Sciatic nerve (tissue), 2 donors: ENCODE data around the gene AGTRAP. TPM values are rescaled to one million over a fixed set of nuclear protein-coding genes. Genes with fewer than 3 reads are reported as not detected.

Source experiments
- ATAC-seq: fragments of 200-7000 bp; cut with Tn5 transposase; one replicate; pipeline ENCODE4 v1.9.1; 2020; ENCODE audit warnings: mild to moderate bottlenecking, moderate library complexity
- DNase-seq: peaks from one replicate; pipeline ENCODE4 v3.0.0-alpha.2; 2020; ENCODE audit warnings: low spot score
- intact Hi-C: fragments of 100-400 bp; cut with DNase I; formaldehyde crosslinking; loops from one replicate; pipeline ENCODE4 v1.14.2; 2022
- total RNA-seq: library from RNA; stranded (reverse); fragmentation: NEBNext Ultra II Directional; extraction: Animal tissue kit (Norgen Biotek cat#: 25700); gene quantifications from one replicate; pipeline ENCODE4 v1.2.1, GENCODE V29; 2021
- donor health status: DM: no; HTN: no; CAD: no.
- donor health status: DM: no; HTN: no; CAD: no.

The AGTRAP gene
- total RNA-seq, 1 donor from 2014 or later: 32.8 TPM

DNA sequence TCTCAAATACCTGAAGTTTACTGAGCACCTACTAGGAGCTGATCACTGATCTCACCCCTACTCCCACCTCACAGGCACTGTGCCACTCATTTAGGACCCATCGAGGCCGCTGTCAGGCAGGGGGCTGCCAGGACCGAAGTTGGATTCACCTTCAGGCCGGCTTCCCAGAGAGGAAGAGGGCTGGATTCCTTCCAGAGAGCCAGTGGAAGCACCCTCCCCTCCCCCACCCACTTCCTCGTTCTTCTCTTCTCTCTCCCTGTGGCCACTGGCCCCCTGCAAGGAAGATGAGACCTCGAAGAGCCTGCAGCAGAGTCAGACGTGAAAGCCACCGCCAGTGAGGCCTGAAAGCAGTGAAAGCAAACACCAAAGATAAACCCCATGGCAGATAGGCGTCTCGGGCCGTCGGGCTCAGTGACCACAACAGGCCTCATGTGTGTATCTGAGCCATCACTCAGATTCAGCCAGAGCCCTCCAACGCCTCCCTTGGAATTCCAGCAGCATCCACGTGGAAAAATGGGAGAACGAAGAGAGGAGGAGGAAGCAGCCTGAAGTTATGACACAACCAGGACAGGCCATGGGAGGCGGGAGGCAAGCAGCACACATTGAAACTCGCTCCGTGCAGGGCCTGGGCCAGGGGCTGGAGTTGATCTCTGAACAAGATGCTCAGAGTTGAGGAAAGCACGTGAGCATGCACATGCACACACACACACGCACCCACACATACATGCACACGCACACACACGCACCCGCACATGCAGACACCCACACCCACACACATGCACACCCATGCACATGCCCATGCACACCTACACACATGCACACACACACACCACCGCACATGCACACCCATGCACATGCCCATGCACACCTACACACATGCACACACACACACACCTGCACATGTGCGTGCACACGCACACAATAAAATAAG is 6.2 kb upstream of the AGTRAP start:
- ATAC-seq (peak; percentile 1), DNase-seq (no peak)
- intact Hi-C loops: loop anchor here (10.0 kb wide), 1 partner anchor 55 kb away; no protein-coding TSS in a partner anchor

DNA sequence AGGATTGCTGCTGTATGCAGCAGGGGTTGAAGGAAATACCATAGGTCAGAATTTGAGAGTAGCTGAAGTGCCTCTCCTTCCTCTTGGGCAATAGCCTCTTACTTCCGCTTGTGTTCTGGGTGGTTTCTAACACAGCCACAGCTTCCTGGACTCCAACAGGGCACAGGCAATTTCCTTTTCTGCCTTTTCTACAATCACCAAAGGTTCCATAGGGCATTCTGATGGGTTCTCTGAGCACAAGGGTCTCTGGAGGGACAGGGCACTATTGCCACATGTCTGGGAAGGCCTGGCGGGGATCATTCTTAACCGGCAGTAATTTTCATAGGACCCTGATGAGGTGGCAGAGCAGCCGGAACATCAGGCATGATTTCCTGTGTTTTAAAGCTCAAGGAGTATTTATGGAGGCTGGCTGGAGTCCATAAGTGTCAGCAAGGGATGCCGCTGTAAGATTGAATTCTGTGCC is 5.5 kb upstream of the AGTRAP start:
- ATAC-seq (peak; percentile 39), DNase-seq (no peak)
- intact Hi-C loops: loop anchor here (10.0 kb wide), 1 partner anchor 54 kb away; no protein-coding TSS in a partner anchor

DNA sequence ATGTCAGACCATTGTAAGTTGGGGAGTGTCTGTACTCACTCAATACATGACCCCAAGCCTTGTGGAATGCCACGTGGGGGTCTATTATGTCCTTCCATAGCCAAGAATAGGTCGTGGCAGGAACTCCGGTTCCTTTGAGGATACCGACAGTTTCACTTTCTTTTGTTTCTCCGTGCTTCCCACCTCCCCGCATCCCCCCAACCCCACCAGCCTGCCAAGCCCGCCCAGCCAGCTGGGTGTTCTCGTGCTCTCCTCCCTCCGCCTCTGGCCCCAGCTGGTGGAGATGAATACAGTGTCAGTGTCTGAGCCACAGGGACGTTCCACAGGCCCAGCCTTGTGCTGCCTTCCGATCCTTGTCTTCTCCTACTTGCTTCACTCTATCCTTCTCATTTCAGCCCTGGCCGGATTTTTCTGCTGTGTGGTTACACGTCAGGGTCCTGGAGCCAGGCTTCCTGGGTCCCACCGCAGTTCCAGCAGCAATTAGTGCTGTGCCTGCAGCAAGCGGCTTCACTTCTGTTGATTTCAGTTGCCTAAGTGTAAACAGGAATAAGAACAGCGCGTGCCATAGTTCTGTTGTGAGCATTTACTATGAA is 4.1 kb upstream of the AGTRAP start:
- peak; percentile 80 for ATAC-seq
- intact Hi-C loops: loop anchor here (10.0 kb wide), 1 partner anchor 53 kb away; no protein-coding TSS in a partner anchor

DNA sequence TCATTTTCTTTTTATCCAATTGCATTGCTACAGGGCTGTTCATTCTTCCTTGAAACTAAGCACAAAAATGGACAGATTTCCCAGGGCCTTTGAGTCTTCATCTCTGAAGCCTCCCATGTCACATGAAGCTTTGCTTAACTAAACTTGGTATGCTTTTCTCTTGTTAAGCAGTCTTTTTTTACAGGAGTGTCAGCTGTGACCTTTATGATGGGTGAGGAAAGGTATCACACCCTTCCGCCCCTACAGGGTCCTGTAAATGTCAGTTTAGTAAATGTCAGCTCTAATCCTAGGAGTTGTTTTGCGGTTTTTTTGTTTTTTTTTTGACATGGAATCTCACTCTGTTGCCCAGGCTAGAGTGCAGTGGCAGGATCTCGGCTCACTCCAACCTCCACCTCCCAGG is 2.6 kb upstream of the AGTRAP start:
- intact Hi-C loops: loop anchor here (10.0 kb wide), 1 partner anchor 51 kb away; no protein-coding TSS in a partner anchor
- DNase-seq (no peak), ATAC-seq (no peak)

More for the DNA sequence above, 4.1 kb upstream of the AGTRAP start:
- DNase-seq: peak; percentile 81

DNA sequence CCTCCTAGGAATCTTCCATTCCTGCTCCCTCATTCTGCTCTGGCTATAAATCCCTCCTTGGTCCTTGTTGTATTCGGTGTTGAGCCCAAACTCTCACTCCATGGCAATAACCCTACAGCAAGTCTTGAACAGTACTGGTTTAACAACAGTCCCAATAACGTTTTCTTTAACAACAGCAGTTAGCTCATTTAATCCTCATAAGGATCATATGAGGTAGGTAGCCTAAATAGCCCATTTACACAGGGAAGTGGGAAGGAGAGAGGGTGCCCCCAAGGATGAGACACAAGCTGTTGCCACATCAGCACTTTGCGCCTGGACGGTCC is 444 bp upstream of the AGTRAP start:
- ATAC-seq (no peak), DNase-seq (no peak)
- intact Hi-C loops: loop anchor here (10.0 kb wide), 1 partner anchor 49 kb away; no protein-coding TSS in a partner anchor

DNA sequence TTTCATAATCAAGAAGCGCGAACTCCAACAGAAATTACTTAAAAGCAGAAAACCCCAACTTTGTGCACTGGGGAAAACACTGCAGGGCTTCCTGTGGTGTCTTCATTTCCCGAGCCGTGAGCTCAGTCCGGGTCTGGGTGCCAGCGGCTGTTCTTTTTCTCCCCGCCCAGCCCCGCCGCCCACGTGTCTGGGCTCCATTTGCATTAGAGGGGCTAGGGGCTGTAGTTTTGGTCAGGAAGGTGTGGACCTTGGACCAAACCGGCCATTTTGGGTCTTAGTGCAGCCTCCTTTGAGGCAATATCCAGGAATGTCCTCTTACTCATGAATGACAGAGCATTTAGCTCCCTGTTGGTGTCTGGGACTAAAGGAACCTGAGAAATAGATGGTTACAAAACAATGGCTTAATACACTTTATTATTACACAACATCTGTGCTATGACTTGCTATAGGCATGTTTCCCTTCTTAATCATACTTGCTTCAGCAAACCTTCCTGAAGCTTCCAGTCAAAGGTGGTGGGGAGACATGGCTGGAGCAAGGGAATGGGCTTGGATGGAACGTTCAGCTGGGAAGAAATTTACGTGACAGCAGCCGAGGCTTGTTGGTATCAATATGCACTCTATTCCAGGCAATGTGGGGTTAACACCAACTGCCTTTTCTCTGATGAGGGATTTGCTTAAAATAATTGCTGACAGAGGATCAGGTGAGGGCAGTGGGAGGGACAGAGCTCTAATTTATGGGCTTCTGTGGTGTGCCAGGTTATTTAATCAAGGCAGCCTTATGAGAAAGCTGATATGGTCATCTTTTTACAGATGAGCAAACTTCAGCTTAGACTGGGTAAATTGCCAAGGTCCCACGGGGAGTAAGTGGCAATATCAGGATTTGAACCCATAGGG is 1.1 kb downstream of the AGTRAP start:
- intact Hi-C loops: loop anchor here (10.0 kb wide), 1 partner anchor 48 kb away; no protein-coding TSS in a partner anchor
- ATAC-seq: peak; percentile 67
- no peak for DNase-seq

DNA sequence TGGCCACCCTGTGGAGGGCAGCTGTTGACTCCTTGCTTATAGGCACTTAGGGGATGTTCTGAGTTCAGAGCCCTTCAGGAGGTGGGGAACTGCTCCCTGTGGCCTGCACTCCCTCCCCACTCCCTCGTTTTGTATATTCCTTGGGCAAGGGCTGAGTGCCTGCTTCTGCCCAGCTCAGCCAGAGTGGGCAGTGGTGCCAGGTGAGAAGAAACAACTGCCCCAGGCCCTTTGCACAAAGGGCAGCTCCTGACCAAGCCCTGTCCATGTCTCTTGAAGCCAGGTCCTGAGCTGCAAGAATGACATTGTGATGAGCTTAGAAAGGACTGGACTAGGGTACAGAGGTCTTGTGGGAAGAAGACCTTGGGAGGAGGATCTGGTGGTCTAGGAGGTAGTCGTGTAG is 2.2 kb downstream of the AGTRAP start:
- DNase-seq (no peak), ATAC-seq (no peak)
- intact Hi-C loops: loop anchor here (10.0 kb wide), 1 partner anchor 47 kb away; no protein-coding TSS in a partner anchor

DNA sequence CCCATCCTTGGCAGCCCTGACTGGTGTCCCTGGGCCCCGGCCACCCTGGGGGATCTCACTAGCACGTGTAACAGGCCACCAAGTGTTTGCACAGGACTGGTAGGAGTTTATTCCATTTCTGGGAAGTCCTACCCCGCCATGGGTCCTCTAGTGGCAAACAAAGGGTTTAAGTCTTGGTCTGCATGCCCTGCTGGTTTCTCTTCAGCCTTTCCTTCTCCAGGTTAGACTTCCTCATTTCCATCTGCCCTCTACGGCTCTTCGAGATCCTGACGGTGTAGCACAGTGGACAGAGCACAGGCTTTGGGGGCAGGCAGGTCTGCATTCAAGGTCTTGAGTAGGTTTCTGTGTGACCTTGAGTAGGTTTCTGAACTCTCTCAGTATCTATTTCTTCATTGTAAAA is 2.8 kb downstream of the AGTRAP start:
- intact Hi-C loops: loop anchor here (10.0 kb wide), 1 partner anchor 46 kb away; no protein-coding TSS in a partner anchor
- DNase-seq: no peak
- no peak for ATAC-seq

DNA sequence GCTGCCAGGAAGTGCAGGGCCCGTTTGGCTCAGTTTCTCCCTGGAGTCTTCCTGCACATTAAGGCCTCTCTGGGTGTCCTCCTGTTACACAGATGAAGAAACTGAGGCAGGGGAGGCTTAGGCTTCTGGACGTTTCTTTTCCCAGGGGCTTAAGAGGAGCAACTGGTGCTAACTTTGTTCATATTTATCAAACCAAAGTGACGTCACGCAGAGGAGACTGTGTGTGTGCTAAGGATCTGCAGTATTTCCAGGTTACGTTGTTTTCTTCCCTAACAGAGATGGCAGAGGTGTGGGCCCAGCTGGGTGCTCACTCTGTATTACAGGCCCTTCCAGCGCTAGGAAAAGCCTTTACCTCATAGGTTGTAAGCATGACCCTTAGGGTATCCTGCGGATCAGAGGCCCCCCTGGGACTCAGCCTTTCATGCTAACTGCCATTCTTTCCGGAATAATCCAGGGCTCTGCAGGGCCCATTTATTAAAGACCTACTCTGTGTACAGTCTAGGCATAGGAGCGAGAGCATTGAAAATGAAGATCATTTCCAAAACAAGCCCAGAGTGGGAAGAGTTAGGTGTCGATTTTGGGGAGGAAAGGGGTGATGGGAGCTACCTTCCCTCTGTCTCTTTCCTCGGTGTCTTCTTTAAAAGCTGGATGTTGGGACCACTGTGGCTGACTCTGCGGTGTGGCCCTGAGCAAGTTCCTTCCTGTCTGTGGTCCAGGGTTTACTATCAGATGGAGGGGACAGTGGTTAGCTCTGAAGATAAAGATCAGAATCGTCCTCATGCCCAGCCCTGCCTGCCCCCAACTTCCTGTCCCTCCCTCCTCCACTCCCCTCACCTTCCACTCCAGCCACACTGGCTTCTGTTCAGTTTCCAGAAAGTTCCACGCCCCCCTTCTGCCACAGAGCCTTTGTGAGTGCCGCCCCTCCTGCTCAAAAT is 4.6 kb downstream of the AGTRAP start:
- intact Hi-C loops: no loop called here
- no peak for ATAC-seq

DNA sequence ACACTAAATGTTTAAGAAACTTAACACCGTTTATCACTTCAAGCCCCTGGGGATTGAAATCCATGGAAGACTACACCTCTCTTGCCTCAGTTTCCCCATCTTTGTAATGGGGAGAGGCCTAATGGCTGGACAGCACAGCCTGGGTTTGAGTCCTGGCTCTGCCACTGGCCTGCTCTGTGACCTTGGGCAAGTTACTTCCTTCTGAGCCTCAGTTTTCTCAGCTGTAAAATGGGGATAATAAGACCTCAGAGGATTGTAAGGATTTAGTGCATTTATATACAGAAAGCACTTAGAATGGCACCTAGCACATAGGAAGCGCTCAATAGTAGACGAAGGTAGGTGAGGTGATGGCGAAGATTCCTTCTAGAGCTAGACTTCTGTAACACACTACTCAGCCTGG is 5.5 kb downstream of the AGTRAP start:
- intact Hi-C loops: no loop called here
- DNase-seq: no peak
- ATAC-seq: no peak

More for the DNA sequence above, 4.6 kb downstream of the AGTRAP start:
- no peak for DNase-seq

DNA sequence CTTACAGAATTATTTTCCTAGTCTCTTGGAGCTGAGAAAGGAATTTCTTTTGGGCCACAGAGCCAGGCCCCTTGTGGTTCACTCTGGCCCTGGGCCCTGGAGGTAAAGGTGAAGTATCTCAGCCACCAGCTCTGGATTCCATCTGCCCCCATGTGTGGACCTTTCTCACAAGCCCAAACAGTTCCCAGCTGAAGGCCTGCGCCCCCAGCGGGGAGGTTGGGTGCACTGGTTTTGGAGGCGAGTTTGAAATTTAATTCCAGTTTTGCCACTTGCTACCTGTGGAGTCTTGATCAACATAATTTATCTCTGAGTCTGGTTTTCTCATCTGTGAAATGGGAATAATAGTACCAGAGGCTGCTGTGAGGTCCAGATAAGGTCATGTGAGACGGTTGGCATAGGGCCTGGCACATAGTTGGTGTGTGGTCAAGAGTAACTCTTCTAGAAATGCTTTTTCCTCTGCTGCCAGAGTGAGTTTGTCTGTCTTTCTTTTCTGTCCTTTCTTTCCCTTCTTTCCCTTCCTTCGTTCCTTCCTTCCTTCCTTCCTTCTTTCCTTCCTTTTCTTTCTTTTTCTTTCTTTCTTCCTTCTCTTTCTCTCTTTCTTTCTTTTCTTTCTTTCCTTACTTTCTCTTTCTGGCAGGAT is 6.1 kb downstream of the AGTRAP start:
- intact Hi-C loops: no loop called here
- DNase-seq (no peak), ATAC-seq (no peak)

DNA sequence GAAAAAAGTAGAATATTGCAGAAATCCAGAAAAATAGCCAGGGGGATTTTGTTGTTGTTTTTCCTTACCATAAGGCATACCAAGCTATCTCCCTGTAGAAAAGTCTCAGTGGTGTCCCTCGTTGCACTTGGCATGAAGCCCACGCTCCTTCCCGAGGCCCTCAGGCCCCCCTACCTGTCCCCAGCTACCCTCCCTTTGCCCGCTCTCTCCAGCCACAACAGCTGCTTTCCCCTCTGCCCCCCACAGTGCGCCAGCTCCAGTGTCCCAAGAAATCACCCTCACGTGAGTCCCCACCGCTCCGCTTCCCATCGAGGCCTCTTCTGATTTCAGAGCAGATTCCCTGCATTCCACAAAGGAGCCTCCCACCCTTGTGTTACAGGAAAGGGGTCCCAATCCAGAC is 8.4 kb downstream of the AGTRAP start:
- intact Hi-C loops: no loop called here
- ATAC-seq (no peak), DNase-seq (no peak)

DNA sequence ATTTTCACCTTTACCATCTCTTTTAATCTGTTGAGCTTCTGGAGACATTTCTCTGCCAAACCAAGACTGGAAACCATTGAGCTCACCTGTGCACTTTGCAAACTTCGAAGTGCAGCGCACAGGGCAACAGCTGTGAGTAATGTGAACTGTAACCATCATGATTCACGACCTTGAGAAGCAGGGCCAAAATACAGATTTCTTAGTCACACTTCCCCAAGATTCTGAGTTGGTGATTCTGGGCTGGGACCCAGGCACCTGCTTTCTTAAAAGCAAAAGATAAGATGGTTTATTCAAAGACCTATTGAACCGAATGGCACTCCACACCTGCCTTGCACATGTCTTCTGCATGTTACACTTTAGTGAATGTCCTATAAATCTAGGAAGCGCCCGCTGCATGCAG is 10.2 kb downstream of the AGTRAP start:
- no peak for ATAC-seq
- DNase-seq: no peak
- intact Hi-C loops: no loop called here

DNA sequence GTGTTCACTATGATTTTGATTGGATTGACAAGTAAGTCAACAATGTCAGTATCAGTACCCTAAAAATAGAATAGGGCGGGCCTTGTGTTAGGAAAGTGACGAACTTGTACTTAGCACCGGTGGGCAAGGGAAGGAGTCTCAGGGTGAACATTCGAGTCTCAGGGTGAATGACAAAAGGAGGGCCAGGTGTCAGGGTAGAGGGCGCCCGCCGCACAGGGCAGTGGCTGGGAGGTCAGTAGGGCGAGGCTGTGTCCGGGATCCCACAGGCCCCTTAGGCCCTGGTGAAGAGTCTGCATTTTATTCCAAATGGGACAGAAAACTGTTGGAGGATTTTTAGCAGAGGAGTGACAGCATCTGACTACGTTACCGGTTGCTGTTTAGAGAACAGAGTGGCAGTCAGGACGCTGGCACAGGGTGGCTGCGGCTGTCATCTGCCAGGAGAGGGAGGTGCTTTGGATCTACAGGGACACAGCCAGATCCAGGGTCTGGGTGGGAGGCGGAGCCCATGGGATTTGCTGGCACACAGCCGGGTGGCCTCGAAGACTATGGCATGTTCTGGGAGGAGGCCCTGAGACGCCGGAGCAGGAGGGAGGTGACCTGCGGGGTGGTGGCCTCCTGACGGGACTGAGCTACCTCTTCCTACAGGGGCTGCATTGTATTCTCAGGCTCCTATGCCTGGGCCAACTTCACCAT is 11.0 kb downstream of the AGTRAP start:
- intact Hi-C loops: no loop called here
- DNase-seq (no peak), ATAC-seq (no peak)

DNA sequence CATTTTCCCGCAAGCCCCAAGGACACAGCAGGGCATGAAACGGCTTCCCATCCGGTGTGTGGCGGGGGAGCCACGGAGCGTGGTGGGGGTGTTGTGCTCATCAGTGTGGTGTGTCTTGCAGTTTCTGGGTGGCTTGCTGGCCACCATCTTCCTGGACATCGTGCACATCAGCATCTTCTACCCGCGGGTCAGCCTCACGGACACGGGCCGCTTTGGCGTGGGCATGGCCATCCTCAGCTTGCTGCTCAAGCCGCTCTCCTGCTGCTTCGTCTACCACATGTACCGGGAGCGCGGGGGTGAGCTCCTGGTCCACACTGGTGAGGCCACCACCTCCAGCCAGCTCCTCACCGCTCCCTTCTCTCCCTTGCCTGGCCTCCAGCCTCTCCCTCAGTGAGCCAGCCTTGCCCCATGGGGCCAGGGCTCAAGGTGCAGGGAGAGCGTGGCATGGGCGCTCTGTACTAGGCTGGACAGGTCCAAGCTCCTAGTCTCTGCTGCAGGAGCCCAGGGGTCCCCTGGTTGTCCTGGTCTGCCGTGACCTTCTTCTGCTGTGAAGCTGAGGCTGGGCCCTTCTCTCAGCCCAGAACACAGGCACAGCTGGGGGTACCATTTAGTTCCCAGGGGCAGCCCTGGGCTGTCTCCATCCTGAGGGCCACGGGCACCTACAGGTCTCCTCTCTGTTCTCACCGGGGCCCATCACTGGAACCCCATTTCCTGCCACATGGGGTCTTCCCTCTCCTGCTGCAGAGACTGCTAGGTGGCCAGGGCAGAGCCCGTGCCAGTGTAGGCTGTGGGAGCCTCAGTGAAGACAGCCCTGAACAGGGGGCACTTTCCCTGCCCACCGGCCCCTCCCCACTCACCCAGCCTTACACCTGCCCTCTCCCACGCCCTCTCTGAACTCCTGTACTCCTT is 12.6 kb downstream of the AGTRAP start:
- ATAC-seq (peak; percentile 4), DNase-seq (no peak)
- intact Hi-C loops: no loop called here

DNA sequence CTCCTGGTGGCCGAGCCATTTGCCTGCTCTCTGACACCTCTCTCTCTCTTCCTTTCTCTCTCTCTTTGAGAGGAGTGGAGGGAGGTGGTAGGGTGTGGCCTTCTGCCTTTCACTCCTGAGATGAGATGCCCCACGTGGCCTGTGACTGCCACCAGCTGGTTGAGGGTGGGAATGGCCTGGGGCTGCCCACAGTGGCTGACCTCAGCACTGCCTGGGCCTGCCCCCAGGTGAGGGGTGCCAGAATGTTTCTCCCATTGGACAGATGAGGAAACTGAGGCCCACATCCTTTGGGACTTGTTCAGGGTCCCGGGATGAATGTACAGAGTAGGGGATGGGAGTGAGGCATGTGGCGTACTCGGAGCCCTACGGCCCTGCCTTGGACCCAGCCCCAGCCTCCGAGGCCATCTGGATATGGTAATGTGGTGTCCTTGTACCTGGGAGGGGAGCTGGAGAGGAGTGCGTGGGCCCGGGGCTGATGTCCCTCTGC is 13.3 kb downstream of the AGTRAP start:
- ATAC-seq (peak; percentile 70), DNase-seq (no peak)
- intact Hi-C loops: no loop called here
